ENCODE data around the gene COMMD1.
"Not testable (repeated sequence)": the region's sequence is repeated elsewhere in the genome, so short reads cannot be mapped to it uniquely, and the experiment has no call there.

Gene COMMD1

DNA sequence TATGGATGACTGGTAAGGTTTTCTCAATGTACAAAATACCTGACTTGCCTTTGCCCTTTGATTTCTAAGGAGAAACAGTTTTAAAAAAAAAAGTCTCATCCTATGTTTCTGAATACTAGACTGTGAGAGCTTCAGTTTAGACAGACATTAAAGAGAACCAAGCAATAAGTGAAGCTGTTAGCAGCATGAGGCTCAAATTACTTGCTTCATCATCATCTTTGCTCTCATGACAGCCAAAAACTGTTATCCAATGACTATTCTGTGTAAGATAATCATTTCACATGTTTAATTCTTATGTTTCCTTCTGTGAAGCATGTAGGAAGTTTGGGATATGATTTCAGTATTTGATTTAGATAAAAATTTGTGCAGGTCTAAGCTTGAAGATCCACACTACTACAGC is 129.2 kb downstream of the COMMD1 start:
- H3K9ac ChIP-seq (ENCODE audit: low read length) = no peak overlapping the region
- H3K4me1 ChIP-seq (ENCODE audit: control insufficient read depth, insufficient read depth, low read length) = peaks cover 7% of the 10 kb centered on the region
- H3K4me3 ChIP-seq (ENCODE audit: low read depth, low read length) = no peak overlapping the region
- no peaks in the 10 kb centered on the region for H3K36me3 ChIP-seq (ENCODE audit: control insufficient read depth, insufficient read depth, low read length)
- H3K27me3 ChIP-seq (ENCODE audit: control insufficient read depth, insufficient read depth, low read length) = no peaks in the 10 kb centered on the region
- H3K27ac ChIP-seq (ENCODE audit: low read depth, low read length) = no peak overlapping the region
- H3K9me3 ChIP-seq (ENCODE audit: control insufficient read depth, insufficient read depth, low read depth, low read length) = no peaks in the 10 kb centered on the region

DNA sequence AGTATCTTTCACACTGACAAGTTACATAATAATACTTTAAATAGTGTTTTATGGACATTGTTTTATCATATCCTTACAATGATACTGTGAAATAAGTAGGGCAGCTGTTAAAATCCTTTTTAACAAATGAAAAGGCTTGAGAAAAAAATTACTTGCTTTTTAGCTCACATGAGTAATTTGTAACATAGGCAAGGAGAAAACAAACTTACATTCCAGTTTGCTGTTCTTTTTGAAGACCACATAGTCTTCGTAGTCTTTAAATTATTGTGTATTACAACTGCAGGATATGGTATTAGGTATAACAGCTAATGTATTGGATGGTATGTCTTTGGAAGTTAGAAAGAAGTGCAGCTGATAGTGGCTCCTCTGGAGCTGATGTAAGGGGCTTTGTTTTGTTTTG is 130.8 kb downstream of the COMMD1 start:
- no peak overlapping the region for H3K9ac ChIP-seq (ENCODE audit: low read length)
- H3K27me3 ChIP-seq (ENCODE audit: control insufficient read depth, insufficient read depth, low read length) = no peaks in the 10 kb centered on the region
- no peak overlapping the region for H3K4me3 ChIP-seq (ENCODE audit: low read depth, low read length)
- H3K27ac ChIP-seq (ENCODE audit: low read depth, low read length) = no peak overlapping the region
- H3K36me3 ChIP-seq (ENCODE audit: control insufficient read depth, insufficient read depth, low read length) = no peaks in the 10 kb centered on the region
- peaks cover 6% of the 10 kb centered on the region for H3K4me1 ChIP-seq (ENCODE audit: control insufficient read depth, insufficient read depth, low read length)
- H3K9me3 ChIP-seq (ENCODE audit: control insufficient read depth, insufficient read depth, low read depth, low read length) = no peaks in the 10 kb centered on the region

DNA sequence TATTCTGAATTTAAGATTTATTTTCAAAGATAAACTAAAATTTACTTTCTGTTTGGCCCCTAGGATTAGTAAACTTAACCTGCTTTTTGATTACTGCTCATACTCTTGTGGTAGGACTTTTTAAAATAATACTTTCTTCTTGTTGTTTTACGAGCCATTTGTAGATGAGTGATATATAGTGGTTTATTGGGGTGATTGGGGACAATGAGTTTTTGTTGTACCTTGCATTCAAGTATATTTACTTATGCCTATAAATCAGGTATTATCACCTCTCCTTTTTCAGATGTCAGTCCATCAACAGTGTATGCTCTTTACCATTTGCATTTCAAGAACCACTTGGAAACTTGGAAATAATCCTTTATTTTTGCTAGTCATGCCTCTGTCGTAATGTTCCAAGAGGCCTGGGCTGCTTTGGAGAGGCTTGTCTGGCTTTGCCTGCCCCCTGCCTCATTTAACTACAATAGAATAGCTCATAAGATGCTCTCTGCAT is 131.3 kb downstream of the COMMD1 start:
- Histone ChIP-seq H3K27ac (ENCODE audit: low read depth, low read length) (no peak overlapping the region), H3K27me3 (ENCODE audit: control insufficient read depth, insufficient read depth, low read length) (no peaks in the 10 kb centered on the region), H3K4me3 (ENCODE audit: low read depth, low read length) (no peak overlapping the region), H3K36me3 (ENCODE audit: control insufficient read depth, insufficient read depth, low read length) (no peaks in the 10 kb centered on the region), H3K4me1 (ENCODE audit: control insufficient read depth, insufficient read depth, low read length) (peaks cover under 1% of the 10 kb centered on the region; the same call in 1 of the 2 replicates), H3K9me3 (ENCODE audit: control insufficient read depth, insufficient read depth, low read depth, low read length) (peaks cover 2% of the 10 kb centered on the region; the same call in 1 of the 2 replicates), H3K9ac (ENCODE audit: low read length) (no peak overlapping the region)

GRCh38 chr2:62038975-62039771 is 133.7 kb downstream of the COMMD1 start:
- Histone ChIP-seq H3K4me3 (ENCODE audit: low read depth, low read length) (no peak overlapping the region), H3K9ac (ENCODE audit: low read length) (no peak overlapping the region), H3K27me3 (ENCODE audit: control insufficient read depth, insufficient read depth, low read length) (no peaks in the 10 kb centered on the region), H3K4me1 (ENCODE audit: control insufficient read depth, insufficient read depth, low read length) (no peaks in the 10 kb centered on the region), H3K27ac (ENCODE audit: low read depth, low read length) (no peak overlapping the region), H3K9me3 (ENCODE audit: control insufficient read depth, insufficient read depth, low read depth, low read length) (peaks cover 5% of the 10 kb centered on the region; the same call in 1 of the 2 replicates), H3K36me3 (ENCODE audit: control insufficient read depth, insufficient read depth, low read length) (no peaks in the 10 kb centered on the region)

- Histone ChIP-seq H3K36me3 (ENCODE audit: control insufficient read depth, insufficient read depth, low read length) (no peaks in the 10 kb centered on the region), H3K4me1 (ENCODE audit: control insufficient read depth, insufficient read depth, low read length) (no peaks in the 10 kb centered on the region), H3K27ac (ENCODE audit: low read depth, low read length) (no peak overlapping the region), H3K27me3 (ENCODE audit: control insufficient read depth, insufficient read depth, low read length) (no peaks in the 10 kb centered on the region), H3K9me3 (ENCODE audit: control insufficient read depth, insufficient read depth, low read depth, low read length) (peaks cover 13% of the 10 kb centered on the region), H3K4me3 (ENCODE audit: low read depth, low read length) (no peak overlapping the region), H3K9ac (ENCODE audit: low read length) (no peak overlapping the region)
Observed at GRCh38 chr2:62040926-62041325, 135.5 kb downstream of the COMMD1 start.

- H3K9me3 ChIP-seq (ENCODE audit: control insufficient read depth, insufficient read depth, low read depth, low read length) = peaks cover 13% of the 10 kb centered on the region
- H3K4me1 ChIP-seq (ENCODE audit: control insufficient read depth, insufficient read depth, low read length); H3K36me3 ChIP-seq (ENCODE audit: control insufficient read depth, insufficient read depth, low read length); H3K27me3 ChIP-seq (ENCODE audit: control insufficient read depth, insufficient read depth, low read length); H3K4me3 ChIP-seq (ENCODE audit: low read depth, low read length); H3K9ac ChIP-seq (ENCODE audit: low read length); H3K27ac ChIP-seq (ENCODE audit: low read depth, low read length): not testable (repeated sequence)
Observed at GRCh38 chr2:62041701-62042385, 136.4 kb downstream of the COMMD1 start.

DNA sequence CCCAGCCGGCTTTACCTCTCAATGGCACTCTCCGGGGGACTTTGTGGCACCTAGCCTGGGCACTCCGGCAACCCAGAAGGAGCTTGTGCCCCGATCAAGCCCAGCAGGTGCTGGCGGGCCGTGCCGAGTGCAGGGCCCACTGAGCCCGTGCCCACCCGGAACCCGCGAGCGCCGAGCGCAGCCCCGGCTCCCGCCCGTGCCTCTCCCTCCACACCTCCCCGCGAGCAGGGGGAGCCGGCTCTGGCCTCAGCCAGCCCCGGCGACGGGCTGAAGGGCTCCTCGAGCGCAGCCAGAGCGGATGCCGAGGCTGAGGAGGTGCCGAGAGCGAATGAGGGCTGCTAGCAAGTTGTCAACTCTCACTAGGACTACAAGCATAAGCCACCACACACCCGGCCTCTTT is 136.9 kb downstream of the COMMD1 start:
- Histone ChIP-seq H3K27me3 (ENCODE audit: control insufficient read depth, insufficient read depth, low read length) (no peaks in the 10 kb centered on the region), H3K9ac (ENCODE audit: low read length) (no peak overlapping the region), H3K9me3 (ENCODE audit: control insufficient read depth, insufficient read depth, low read depth, low read length) (peaks cover 13% of the 10 kb centered on the region), H3K36me3 (ENCODE audit: control insufficient read depth, insufficient read depth, low read length) (no peaks in the 10 kb centered on the region), H3K27ac (ENCODE audit: low read depth, low read length) (no peak overlapping the region), H3K4me1 (ENCODE audit: control insufficient read depth, insufficient read depth, low read length) (no peaks in the 10 kb centered on the region), H3K4me3 (ENCODE audit: low read depth, low read length) (no peak overlapping the region)

- no peaks in the 10 kb centered on the region for H3K36me3 ChIP-seq (ENCODE audit: control insufficient read depth, insufficient read depth, low read length)
- H3K27me3 ChIP-seq (ENCODE audit: control insufficient read depth, insufficient read depth, low read length) = no peaks in the 10 kb centered on the region
- no peaks in the 10 kb centered on the region for H3K4me1 ChIP-seq (ENCODE audit: control insufficient read depth, insufficient read depth, low read length)
- H3K27ac ChIP-seq (ENCODE audit: low read depth, low read length) = no peak overlapping the region
- H3K4me3 ChIP-seq (ENCODE audit: low read depth, low read length) = no peak overlapping the region
- no peak overlapping the region for H3K9ac ChIP-seq (ENCODE audit: low read length)
- H3K9me3 ChIP-seq (ENCODE audit: control insufficient read depth, insufficient read depth, low read depth, low read length) = peaks cover 13% of the 10 kb centered on the region
Observed at GRCh38 chr2:62042944-62043343, 137.5 kb downstream of the COMMD1 start.

GRCh38 chr2:62045017-62045543 is 139.6 kb downstream of the COMMD1 start:
- Histone ChIP-seq H3K27me3 (ENCODE audit: control insufficient read depth, insufficient read depth, low read length) (no peaks in the 10 kb centered on the region), H3K4me1 (ENCODE audit: control insufficient read depth, insufficient read depth, low read length) (peaks cover 7% of the 10 kb centered on the region), H3K9ac (ENCODE audit: low read length) (no peak overlapping the region), H3K9me3 (ENCODE audit: control insufficient read depth, insufficient read depth, low read depth, low read length) (peaks cover 13% of the 10 kb centered on the region), H3K27ac (ENCODE audit: low read depth, low read length) (no peak overlapping the region), H3K36me3 (ENCODE audit: control insufficient read depth, insufficient read depth, low read length) (no peaks in the 10 kb centered on the region), H3K4me3 (ENCODE audit: low read depth, low read length) (no peak overlapping the region)

DNA sequence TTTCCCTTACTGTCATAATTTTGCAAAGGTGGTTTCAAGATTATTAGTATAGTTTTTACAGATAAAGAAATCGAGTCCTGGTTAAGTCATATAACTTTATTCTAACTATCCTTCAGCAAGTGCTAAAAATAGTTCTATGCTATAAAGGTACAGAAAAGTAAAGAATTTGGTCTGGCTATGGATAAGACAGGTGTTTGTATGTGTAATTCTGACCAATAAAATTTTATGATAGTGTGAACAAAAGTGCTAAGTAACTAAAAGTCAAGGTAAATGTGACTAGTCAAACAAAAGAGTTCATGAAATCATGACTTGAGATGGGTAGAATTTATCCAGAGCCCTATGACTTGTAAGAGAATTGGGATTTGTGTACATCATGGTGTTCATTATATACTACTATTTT is 140.7 kb downstream of the COMMD1 start:
- Histone ChIP-seq H3K27me3 (ENCODE audit: control insufficient read depth, insufficient read depth, low read length) (no peaks in the 10 kb centered on the region), H3K4me3 (ENCODE audit: low read depth, low read length) (no peak overlapping the region), H3K27ac (ENCODE audit: low read depth, low read length) (no peak overlapping the region), H3K9me3 (ENCODE audit: control insufficient read depth, insufficient read depth, low read depth, low read length) (peaks cover 13% of the 10 kb centered on the region), H3K9ac (ENCODE audit: low read length) (no peak overlapping the region), H3K4me1 (ENCODE audit: control insufficient read depth, insufficient read depth, low read length) (peaks cover 14% of the 10 kb centered on the region), H3K36me3 (ENCODE audit: control insufficient read depth, insufficient read depth, low read length) (no peaks in the 10 kb centered on the region)

GRCh38 chr2:62050456-62051045 is 145.1 kb downstream of the COMMD1 start:
- Histone ChIP-seq H3K9me3 (ENCODE audit: control insufficient read depth, insufficient read depth, low read depth, low read length) (no peaks in the 10 kb centered on the region), H3K4me1 (ENCODE audit: control insufficient read depth, insufficient read depth, low read length) (peaks cover 18% of the 10 kb centered on the region), H3K9ac (ENCODE audit: low read length) (no peak overlapping the region), H3K27ac (ENCODE audit: low read depth, low read length) (peak overlapping the region; percentile 22; the same call in 1 of the 2 replicates), H3K27me3 (ENCODE audit: control insufficient read depth, insufficient read depth, low read length) (no peaks in the 10 kb centered on the region), H3K4me3 (ENCODE audit: low read depth, low read length) (no peak overlapping the region), H3K36me3 (ENCODE audit: control insufficient read depth, insufficient read depth, low read length) (no peaks in the 10 kb centered on the region)

All from HUES6 (cell line).